IMR-90 (cell line): ENCODE measurements around the gene SEMA5A. TPM values are rescaled to one million over a fixed set of nuclear protein-coding genes. Genes with fewer than 3 reads are reported as not detected.

Experiments used
- ATAC-seq: fragments of 200-7000 bp; cut with Tn5 transposase; 2 replicates; pipeline ENCODE4 v1.9.1; 2020; ENCODE audit warnings: low read depth, mild to moderate bottlenecking, moderate library complexity
- BruUV-seq: library from RNA; stranded (reverse); fragments of 400-500 nt; replicated peaks from 2 replicates; lab custom pipeline; 2021; lab: Mats Ljungman, UMichigan
- CTCF ChIA-PET: fragments of 300-600 bp; formaldehyde crosslinking; extraction: SDS; loops from one replicate; lab custom pipeline; 2021; ENCODE audit warnings: antibody characterized with exemption; lab: Yijun Ruan, JAX
- POLR2A ChIA-PET: fragments of 300-600 bp; sonication (Branson Sonifier 250); formaldehyde crosslinking; loops from one replicate; lab custom pipeline; 2022; ENCODE audit warnings: antibody characterized with exemption; ENCODE audit not compliant: unreplicated experiment; lab: Charles Lee
- DNase-seq: peaks from one replicate; pipeline ENCODE4 v3.0.0; 2013
- H2AFZ ChIP-seq: replicated peaks from 2 replicates; pipeline ENCODE3; 2013; ENCODE audit warnings: low read length, mild to moderate bottlenecking; ENCODE audit not compliant: poor library complexity
- H2AK5ac ChIP-seq: 2 replicates; pipeline ENCODE4 v1.6.1; 2013; ENCODE audit warnings: low read depth, low read length, inconsistent platforms
- H2AK9ac ChIP-seq: replicated peaks from 2 replicates; pipeline ENCODE3; 2013; ENCODE audit warnings: mild to moderate bottlenecking, low read depth, low read length, moderate library complexity; ENCODE audit not compliant: poor library complexity
- H2BK120ac ChIP-seq: 2 replicates; pipeline ENCODE4 v1.6.1; 2013; ENCODE audit warnings: low read depth, low read length, inconsistent platforms
- H2BK15ac ChIP-seq: 3 replicates; pipeline ENCODE4 v1.6.1; 2013; ENCODE audit warnings: low read depth, low read length, inconsistent platforms
- H2BK20ac ChIP-seq: 2 replicates; pipeline ENCODE4 v1.6.1; 2013; ENCODE audit warnings: low read depth, mild to moderate bottlenecking, inconsistent platforms, low read length, moderate library complexity
- H2BK5ac ChIP-seq: 2 replicates; pipeline ENCODE4 v1.6.1; 2013; ENCODE audit warnings: mild to moderate bottlenecking, low read depth, low read length, inconsistent platforms; ENCODE audit not compliant: poor library complexity, severe bottlenecking
- H3K14ac ChIP-seq: replicated peaks from 2 replicates; pipeline ENCODE4 v1.6.1; 2013; ENCODE audit warnings: low read depth, low read length, inconsistent platforms
- H3K18ac ChIP-seq: 2 replicates; pipeline ENCODE4 v1.6.1; 2013; ENCODE audit warnings: low read depth, low read length, control low read depth
- H3K23ac ChIP-seq: 2 replicates; pipeline ENCODE4 v1.6.1; 2013; ENCODE audit warnings: low read depth, low read length, inconsistent platforms
- H3K27ac ChIP-seq: 2 replicates; pipeline ENCODE4 v1.5.1; 2013; ENCODE audit warnings: mild to moderate bottlenecking, control low read depth, low read length; ENCODE audit not compliant: insufficient read depth
- H3K27me3 ChIP-seq: 2 replicates; pipeline ENCODE4 v1.6.1; 2013; ENCODE audit warnings: low read length; ENCODE audit not compliant: control insufficient read depth, insufficient read depth
- H3K36me3 ChIP-seq: 2 replicates; pipeline ENCODE4 v1.6.1; 2013; ENCODE audit warnings: low read length, mixed read lengths; ENCODE audit not compliant: control insufficient read depth, insufficient read depth
- H3K4ac ChIP-seq: 2 replicates; pipeline ENCODE4 v1.6.1; 2013; ENCODE audit warnings: low read depth, low read length, inconsistent platforms
- H3K4me1 ChIP-seq: 2 replicates; pipeline ENCODE4 v1.6.1; 2013; ENCODE audit warnings: low read length, mixed read lengths; ENCODE audit not compliant: control insufficient read depth, insufficient read depth
- H3K4me2 ChIP-seq: 2 replicates; pipeline ENCODE4 v1.6.1; 2013; ENCODE audit warnings: low read depth, mild to moderate bottlenecking, control low read depth, low read length, moderate library complexity
- H3K4me3 ChIP-seq: 2 replicates; pipeline ENCODE4 v1.5.1; 2013; ENCODE audit warnings: low read depth, mild to moderate bottlenecking, control low read depth, low read length, moderate library complexity; ENCODE audit not compliant: insufficient read depth
- H3K56ac ChIP-seq: 2 replicates; pipeline ENCODE4 v1.6.1; 2013; ENCODE audit warnings: low read length, inconsistent platforms; ENCODE audit not compliant: insufficient read depth; ENCODE audit errors: extremely low read depth
- H3K79me1 ChIP-seq, 2 experiments: 2 replicates each; pipeline ENCODE4 v1.6.1; 2013; ENCODE audit warnings: low read length in 2 of 2, inconsistent platforms in 1 of 2, low read depth in 1 of 2
- H3K9ac ChIP-seq: 2 replicates; pipeline ENCODE4 v1.6.1; 2013; ENCODE audit warnings: low read depth, low read length, control low read depth
- H3K9me1 ChIP-seq: 2 replicates; pipeline ENCODE4 v1.6.1; 2013; ENCODE audit warnings: low read length, inconsistent platforms; ENCODE audit not compliant: insufficient read depth
- H3K9me3 ChIP-seq: 2 replicates; pipeline ENCODE4 v1.6.1; 2013; ENCODE audit warnings: low read length; ENCODE audit not compliant: control insufficient read depth, insufficient read depth
- H4K20me1 ChIP-seq: 2 replicates; pipeline ENCODE4 v1.6.1; 2013; ENCODE audit warnings: low read length, inconsistent platforms; ENCODE audit not compliant: insufficient read depth
- H4K5ac ChIP-seq: 2 replicates; pipeline ENCODE4 v1.6.1; 2013; ENCODE audit warnings: mild to moderate bottlenecking, low read depth, low read length, control low read depth
- H4K8ac ChIP-seq, 2 experiments: 2 replicates each; pipeline ENCODE4 v1.6.1; 2013; ENCODE audit warnings: low read depth in 2 of 2, low read length in 2 of 2, control low read depth in 1 of 2, inconsistent platforms in 1 of 2
- H4K91ac ChIP-seq: 2 replicates; pipeline ENCODE4 v1.6.1; 2013; ENCODE audit warnings: low read depth, low read length, inconsistent platforms; ENCODE audit not compliant: insufficient read depth
- CHD1 ChIP-seq: IDR thresholded peaks from 2 replicates; pipeline ENCODE4 v1.6.1; 2012; ENCODE audit warnings: low read depth, low read length, improper control_type of control experiment
- FOS ChIP-seq: fragments of 150-350 bp; IDR thresholded peaks from 2 replicates; pipeline ENCODE4 v1.6.1; 2016; ENCODE audit warnings: low read depth, low read length
- MAFK ChIP-seq: IDR thresholded peaks from 2 replicates; pipeline ENCODE4 v1.6.1; 2012; ENCODE audit warnings: low read depth, low read length, improper control_type of control experiment
- MXI1 ChIP-seq: IDR thresholded peaks from 2 replicates; pipeline ENCODE4 v1.6.1; 2012; ENCODE audit warnings: low read depth, mild to moderate bottlenecking, low read length, moderate library complexity, borderline replicate concordance
- NFE2L2 ChIP-seq: fragments of 150-350 bp; IDR thresholded peaks from 2 replicates; pipeline ENCODE4 v1.6.1; 2016; ENCODE audit warnings: low read depth, mild to moderate bottlenecking, low read length
- RCOR1 ChIP-seq: IDR thresholded peaks from 2 replicates; pipeline ENCODE4 v1.6.1; 2012; ENCODE audit warnings: mild to moderate bottlenecking, low read length, improper control_type of control experiment; ENCODE audit not compliant: insufficient replicate concordance
- RFX5 ChIP-seq: IDR thresholded peaks from 2 replicates; pipeline ENCODE4 v1.8.0; 2012; ENCODE audit warnings: low read depth, mild to moderate bottlenecking, low read length, moderate library complexity
- whole genome bisulfite sequencing, 2 experiments: methylation state at CpG; one replicate each; pipeline versions ENCODE4 v1.1.5 to v1.1.7; 2013; ENCODE audit warnings: missing lambda C conversion rate in 2 of 2; ENCODE audit not compliant: insufficient read length in 1 of 2; ENCODE audit errors: extremely low coverage in 2 of 2; 5-methylcytosine and 5-hydroxymethylcytosine counted together
- dilution Hi-C: fragments of 300-500 bp; cut with HindIII; formaldehyde crosslinking; loops from one replicate; pipeline ENCODE4 v1.14.3; 2018; ENCODE audit warnings: low sequenced_read_pairs; ENCODE audit not compliant: unreplicated experiment
- in situ Hi-C: fragments of 300-500 bp; cut with MboI; formaldehyde crosslinking; loops from 3 replicates; pipeline ENCODE4 v1.14.3; 2019; ENCODE audit warnings: low sequenced_read_pairs, inconsistent platforms, mixed read lengths
- intact Hi-C: fragments of 100-400 bp; cut with micrococcal nuclease; formaldehyde crosslinking; loops from 2 replicates; pipeline ENCODE4 v1.10.0; 2022
- polyA plus RNA-seq, 3 experiments: library from polyadenylated mRNA; depleted of rRNA; stranded (reverse); fragments of >200 nt; gene quantifications; 2 replicates each; pipeline ENCODE4 v1.2.3, GENCODE V29; 2012; ENCODE audit warnings: low replicate concordance in 1 of 3
- total RNA-seq: library from RNA; depleted of rRNA; stranded (reverse); fragments of >200 nt; gene quantifications from 2 replicates; pipeline ENCODE4 v1.2.3, GENCODE V29; 2012
- TF ChIP-seq, protein P1 (sequence below): fragments of 150-350 bp; IDR thresholded peaks from 2 replicates; pipeline ENCODE4 v1.6.1; 2016; ENCODE audit warnings: low read depth, mild to moderate bottlenecking, low read length, moderate library complexity, borderline replicate concordance

SEMA5A gene
- total and polyA plus RNA-seq, 2 of the 4 experiments (the other 2 are of a cell fraction) = 8.2 to 9.9 TPM

DNA sequence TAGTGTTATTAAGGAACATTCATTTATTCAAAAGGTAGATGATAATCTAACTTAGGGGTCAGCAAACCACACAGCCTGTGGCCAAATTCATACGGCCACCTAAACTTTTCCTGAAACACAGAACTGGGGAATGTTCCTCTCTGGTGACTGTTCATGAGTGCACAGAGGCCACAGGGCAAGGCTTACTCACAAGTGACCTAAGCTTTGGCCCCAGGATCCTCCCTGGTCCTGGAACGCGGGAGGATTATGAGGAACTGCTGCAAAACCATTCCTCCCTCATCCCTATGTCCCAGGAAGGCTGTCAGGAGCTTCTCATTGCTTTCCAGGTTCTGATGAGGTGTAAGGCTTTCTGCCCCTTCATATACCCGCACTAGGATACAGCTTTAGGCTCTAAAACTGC lies 397.6 kb downstream of the SEMA5A start:
- CTCF ChIA-PET = no interaction called here
- TF ChIP-seq NFE2L2 (no peak), RFX5 (no peak), MXI1 (no peak), CHD1 (no peak), RCOR1 (no peak), MAFK (no peak), FOS (no peak)
- TF ChIP-seq, protein P1, sequence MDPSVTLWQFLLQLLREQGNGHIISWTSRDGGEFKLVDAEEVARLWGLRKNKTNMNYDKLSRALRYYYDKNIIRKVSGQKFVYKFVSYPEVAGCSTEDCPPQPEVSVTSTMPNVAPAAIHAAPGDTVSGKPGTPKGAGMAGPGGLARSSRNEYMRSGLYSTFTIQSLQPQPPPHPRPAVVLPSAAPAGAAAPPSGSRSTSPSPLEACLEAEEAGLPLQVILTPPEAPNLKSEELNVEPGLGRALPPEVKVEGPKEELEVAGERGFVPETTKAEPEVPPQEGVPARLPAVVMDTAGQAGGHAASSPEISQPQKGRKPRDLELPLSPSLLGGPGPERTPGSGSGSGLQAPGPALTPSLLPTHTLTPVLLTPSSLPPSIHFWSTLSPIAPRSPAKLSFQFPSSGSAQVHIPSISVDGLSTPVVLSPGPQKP = no peak
- H4K20me1 ChIP-seq = no peaks in the 10 kb centered on the region
- WGBS, 2 experiments = no CpG with 5 or more reads among the region's 4 CpGs
- H3K4me1 ChIP-seq = peaks cover 8% of the 10 kb centered on the region
- no peaks in the 10 kb centered on the region for H3K27me3 ChIP-seq
- H2AFZ ChIP-seq = peak overlapping the region; percentile 55
- in situ Hi-C loops (no loop called here), dilution Hi-C loops (no loop called here), intact Hi-C loops (no loop called here)
- no peak overlapping the region for H3K56ac ChIP-seq
- 0 out of 3 replicates have a peak overlapping the region, but pooled peaks have one; percentile 36 for H2BK15ac ChIP-seq
- peaks cover 6% of the 10 kb centered on the region for H3K36me3 ChIP-seq
- no peak overlapping the region for H3K4me3 ChIP-seq
- peak overlapping the region; percentile 78; the same call in 1 of the 2 replicates for H2BK120ac ChIP-seq
- H3K14ac ChIP-seq = peak overlapping the region; percentile 62; the same call in 1 of the 2 replicates
- 0 out of 2 replicates have a peak overlapping the region, but pooled peaks have one; percentile 50 for H3K23ac ChIP-seq
- no peaks in the 10 kb centered on the region for H3K9me3 ChIP-seq
- H3K9ac ChIP-seq = no peak overlapping the region
- H4K91ac ChIP-seq = peak overlapping the region; percentile 63
- H2AK5ac ChIP-seq = peak overlapping the region; percentile 35; the same call in 1 of the 2 replicates
- H4K8ac ChIP-seq = 0 out of 4 replicates have a peak overlapping the region, but pooled peaks of 1 of the 2 experiments have one; percentile 19
- H2AK9ac ChIP-seq = peak overlapping the region; percentile 62
- peaks cover 0 to 17% of the 10 kb centered on the region in 2 experiments; a peak in 3 of 4 replicates for H3K79me1 ChIP-seq
- no peak overlapping the region for H4K5ac ChIP-seq
- DNase-seq (peak; percentile 58), ATAC-seq (no peak)
- H2BK20ac ChIP-seq = peak overlapping the region; percentile 48
- H3K4me2 ChIP-seq = no peak overlapping the region
- peak overlapping the region; percentile 48 for H3K4ac ChIP-seq
- POLR2A ChIA-PET = no interaction called here
- peak overlapping the region; percentile 11 for H2BK5ac ChIP-seq
- BruUV-seq = no TSS peak
- peaks cover 16% of the 10 kb centered on the region for H3K9me1 ChIP-seq
- H3K18ac ChIP-seq = no peak overlapping the region
- H3K27ac ChIP-seq = no peak overlapping the region
